IPS-20b (cell line): ENCODE measurements around the gene UNC50.

ENCODE experiments used
- H3K27ac ChIP-seq: one replicate; pipeline ENCODE4 v1.5.1; 2013; ENCODE audit warnings: low read length
- H3K27me3 ChIP-seq: 2 replicates; pipeline ENCODE4 v1.6.1; 2013; ENCODE audit warnings: mild to moderate bottlenecking, low read length, inconsistent platforms; ENCODE audit not compliant: insufficient read depth
- H3K36me3 ChIP-seq: 2 replicates; pipeline ENCODE4 v1.6.1; 2013; ENCODE audit warnings: low read depth, mild to moderate bottlenecking, inconsistent platforms, low read length, moderate library complexity; ENCODE audit not compliant: insufficient read depth
- H3K4me1 ChIP-seq: 2 replicates; pipeline ENCODE4 v1.6.1; 2013; ENCODE audit warnings: mild to moderate bottlenecking, control low read depth, inconsistent platforms, low read length, moderate library complexity; ENCODE audit not compliant: insufficient read depth
- H3K4me3 ChIP-seq: 2 replicates; pipeline ENCODE4 v1.5.1; 2013; ENCODE audit warnings: mild to moderate bottlenecking, low read length, inconsistent platforms
- H3K9ac ChIP-seq: 2 replicates; pipeline ENCODE4 v1.6.1; 2013; ENCODE audit warnings: low read depth, mild to moderate bottlenecking, inconsistent platforms, low read length, moderate library complexity
- H3K9me3 ChIP-seq: 2 replicates; pipeline ENCODE4 v1.6.1; 2013; ENCODE audit warnings: mild to moderate bottlenecking, low read depth, low read length, inconsistent platforms; ENCODE audit not compliant: insufficient read depth

Gene UNC50

DNA sequence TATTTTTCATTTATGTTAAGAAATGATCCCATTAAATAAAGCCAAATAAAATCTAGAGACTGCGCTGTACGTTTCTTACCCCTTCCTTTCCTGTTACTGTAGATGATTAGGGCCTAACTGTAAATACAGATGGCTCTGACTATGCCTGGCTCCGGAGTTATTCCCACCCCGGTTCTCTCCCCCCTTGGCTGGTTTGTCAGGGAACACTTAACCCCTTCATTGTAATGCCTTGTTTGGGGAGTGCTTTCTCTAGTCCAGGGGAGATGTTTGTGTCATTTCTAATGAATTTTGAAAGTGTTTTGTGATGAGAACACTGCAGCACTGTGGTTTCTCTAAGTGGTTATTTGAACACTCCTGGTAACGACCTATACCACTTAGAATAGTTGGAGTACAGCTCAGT is 8.8 kb downstream of the UNC50 start:
- no peak overlapping the region for H3K27ac ChIP-seq
- no peaks in the 10 kb centered on the region for H3K9me3 ChIP-seq
- H3K36me3 ChIP-seq = peaks cover 63% of the 10 kb centered on the region
- no peaks in the 10 kb centered on the region for H3K27me3 ChIP-seq
- H3K4me1 ChIP-seq = no peaks in the 10 kb centered on the region
- no peak overlapping the region for H3K4me3 ChIP-seq
- no peak overlapping the region for H3K9ac ChIP-seq

- Histone ChIP-seq H3K4me3 (no peak overlapping the region), H3K36me3 (peaks cover 1% of the 10 kb centered on the region; the same call in 1 of the 2 replicates), H3K27me3 (no peaks in the 10 kb centered on the region), H3K27ac (no peak overlapping the region), H3K9ac (no peak overlapping the region), H3K9me3 (no peaks in the 10 kb centered on the region), H3K4me1 (no peaks in the 10 kb centered on the region)
Measured at GRCh38 chr2:98623657-98624056, 15.3 kb downstream of the UNC50 start.

DNA sequence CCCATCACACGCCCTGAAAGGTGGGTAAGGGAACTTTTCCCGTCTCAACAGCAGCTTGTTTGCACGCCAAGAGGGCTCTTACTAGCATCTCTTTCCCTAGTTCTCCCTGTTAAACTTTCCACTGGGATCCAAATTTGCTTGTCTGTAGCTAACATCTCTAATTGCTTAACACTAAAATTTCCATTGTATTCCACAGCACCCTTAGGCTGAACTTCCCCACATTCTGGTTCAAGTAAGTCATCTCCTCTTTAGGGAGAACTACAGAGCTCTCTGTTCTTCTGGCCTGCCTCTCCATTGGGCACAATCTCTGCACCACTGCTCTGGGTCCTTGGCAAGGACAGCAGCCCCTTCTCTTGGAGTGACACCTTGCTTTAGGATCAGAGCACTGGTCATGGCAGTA is 24.0 kb downstream of the UNC50 start:
- no peaks in the 10 kb centered on the region for H3K9me3 ChIP-seq
- H3K9ac ChIP-seq = no peak overlapping the region
- H3K36me3 ChIP-seq = no peaks in the 10 kb centered on the region
- H3K27me3 ChIP-seq = no peaks in the 10 kb centered on the region
- no peak overlapping the region for H3K27ac ChIP-seq
- H3K4me3 ChIP-seq = no peak overlapping the region
- no peaks in the 10 kb centered on the region for H3K4me1 ChIP-seq

DNA sequence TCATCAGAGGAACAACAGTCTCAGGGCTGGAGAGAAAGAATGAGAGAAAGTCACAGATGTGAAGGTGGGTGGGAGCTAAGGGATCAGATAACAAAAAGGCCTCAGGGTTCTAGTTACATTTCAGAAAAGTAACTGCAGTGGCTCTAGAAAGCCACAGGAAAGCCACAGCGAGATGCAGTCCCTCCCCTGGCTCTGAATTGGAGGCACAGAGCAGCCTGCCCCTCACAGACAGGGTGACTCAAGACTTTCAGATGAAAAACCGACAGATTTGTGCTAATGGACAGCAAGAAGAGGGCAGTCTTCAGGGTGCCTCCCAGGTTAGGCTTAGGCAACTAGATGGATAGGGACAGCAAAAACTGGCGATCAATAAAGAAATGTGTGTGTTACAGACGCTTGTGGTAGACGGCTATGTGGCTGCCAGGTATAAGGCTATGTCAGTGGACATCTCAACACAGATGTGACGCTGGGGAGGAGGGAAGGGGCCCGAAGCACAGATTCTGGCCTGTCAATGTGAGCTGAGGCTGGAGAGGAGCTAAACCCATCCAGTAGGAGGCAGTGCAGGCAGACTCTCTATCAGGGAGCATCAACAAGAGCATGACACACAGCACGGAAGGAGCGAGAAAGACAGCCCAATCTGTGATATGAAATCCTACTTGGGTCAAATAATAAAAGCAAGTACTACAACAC is 26.2 kb downstream of the UNC50 start:
- no peaks in the 10 kb centered on the region for H3K36me3 ChIP-seq

DNA sequence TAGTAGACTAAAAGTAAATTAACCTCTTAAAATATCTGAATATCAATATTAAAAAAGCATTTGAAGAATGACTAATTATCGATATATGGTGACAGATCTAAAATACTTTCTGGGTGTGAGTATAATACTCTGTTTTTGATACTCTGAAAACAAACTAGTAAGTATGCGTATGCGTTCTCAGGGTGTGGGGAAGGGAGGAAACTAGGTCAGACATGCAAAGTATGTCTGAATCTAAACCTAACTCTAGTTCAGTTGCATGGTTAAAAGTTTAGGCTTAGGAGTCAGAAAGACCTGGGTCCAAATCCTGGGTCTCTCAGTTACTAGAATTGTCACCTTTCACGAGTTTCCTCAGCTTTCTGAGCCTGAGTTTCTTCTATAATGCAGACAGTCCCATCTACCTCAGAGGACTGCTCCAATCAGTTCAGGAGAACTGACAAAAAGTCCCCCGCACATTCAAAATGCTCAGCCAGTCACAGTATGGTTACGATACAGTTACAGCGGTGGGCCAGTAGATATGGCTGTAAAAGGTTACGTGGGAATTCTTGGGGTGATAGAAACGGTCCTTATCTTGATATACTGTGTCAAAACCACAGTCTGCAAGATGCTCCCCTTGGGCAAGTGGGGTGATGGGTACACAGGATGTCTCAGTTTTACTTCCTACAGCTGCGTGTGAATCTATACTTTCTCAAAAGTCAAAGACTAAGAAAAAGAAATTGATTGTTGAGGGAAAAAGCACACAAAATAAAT is 29.2 kb downstream of the UNC50 start:
- H3K27me3 ChIP-seq = no peaks in the 10 kb centered on the region
- no peak overlapping the region for H3K4me3 ChIP-seq
- H3K4me1 ChIP-seq = no peaks in the 10 kb centered on the region
- no peak overlapping the region for H3K27ac ChIP-seq
- no peaks in the 10 kb centered on the region for H3K9me3 ChIP-seq
- no peak overlapping the region for H3K9ac ChIP-seq
- H3K36me3 ChIP-seq = no peaks in the 10 kb centered on the region

More for the DNA sequence above, 26.2 kb downstream of the UNC50 start:
- Histone ChIP-seq H3K9ac (no peak overlapping the region), H3K27ac (no peak overlapping the region), H3K9me3 (no peaks in the 10 kb centered on the region), H3K4me3 (no peak overlapping the region), H3K27me3 (no peaks in the 10 kb centered on the region), H3K4me1 (no peaks in the 10 kb centered on the region)

- Histone ChIP-seq H3K4me1 (peaks cover 4% of the 10 kb centered on the region; the same call in 1 of the 2 replicates), H3K27me3 (no peaks in the 10 kb centered on the region), H3K36me3 (no peaks in the 10 kb centered on the region), H3K27ac (no peak overlapping the region), H3K4me3 (no peak overlapping the region), H3K9ac (no peak overlapping the region), H3K9me3 (no peaks in the 10 kb centered on the region)
Measured at GRCh38 chr2:98643496-98644100, 35.2 kb downstream of the UNC50 start.

DNA sequence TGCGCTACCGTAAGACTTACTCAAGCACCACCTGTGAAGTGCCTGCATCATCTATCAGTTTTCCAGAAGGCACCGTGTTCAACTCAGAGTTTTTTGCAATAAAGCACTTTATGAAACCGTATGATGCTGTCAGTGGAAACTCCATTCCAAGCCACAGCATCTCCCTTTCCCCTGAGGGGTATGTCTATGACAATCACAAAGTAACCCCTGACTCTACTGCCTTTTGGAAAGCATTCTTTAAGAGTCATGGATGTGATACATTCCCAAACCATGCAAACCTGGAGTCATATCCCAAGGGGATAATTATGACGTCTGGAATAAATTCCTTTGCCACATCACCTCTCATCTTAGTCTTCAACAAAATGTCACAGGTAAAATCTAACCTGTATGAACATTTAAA is 39.2 kb downstream of the UNC50 start:
- no peaks in the 10 kb centered on the region for H3K27me3 ChIP-seq
- no peaks in the 10 kb centered on the region for H3K9me3 ChIP-seq
- no peak overlapping the region for H3K9ac ChIP-seq
- H3K36me3 ChIP-seq = no peaks in the 10 kb centered on the region
- no peak overlapping the region for H3K27ac ChIP-seq
- no peak overlapping the region for H3K4me3 ChIP-seq
- peaks cover 4% of the 10 kb centered on the region; the same call in 1 of the 2 replicates for H3K4me1 ChIP-seq

DNA sequence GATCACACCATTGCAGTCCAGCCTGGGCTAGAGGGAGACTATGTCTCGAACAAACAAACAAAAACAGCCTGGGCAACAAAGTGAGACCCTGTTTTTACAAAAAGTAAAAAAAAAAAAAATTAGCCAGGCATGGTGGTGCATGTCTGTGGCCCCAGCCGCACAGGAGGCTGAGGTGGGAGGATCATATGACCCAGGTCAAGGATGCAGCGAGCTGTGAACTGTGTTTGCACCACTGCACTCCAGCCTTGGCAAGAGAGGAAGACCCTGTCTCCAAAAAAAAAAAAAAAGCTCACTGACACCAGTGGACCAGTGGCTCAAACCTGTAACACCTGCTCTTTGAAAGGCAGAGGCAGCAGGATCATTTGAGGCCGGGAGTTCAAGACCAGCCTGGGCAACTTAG is 40.1 kb downstream of the UNC50 start:
- Histone ChIP-seq H3K27me3 (no peaks in the 10 kb centered on the region), H3K9ac (no peak overlapping the region), H3K27ac (no peak overlapping the region), H3K4me3 (no peak overlapping the region), H3K9me3 (no peaks in the 10 kb centered on the region), H3K4me1 (peaks cover 4% of the 10 kb centered on the region; the same call in 1 of the 2 replicates), H3K36me3 (no peaks in the 10 kb centered on the region)

DNA sequence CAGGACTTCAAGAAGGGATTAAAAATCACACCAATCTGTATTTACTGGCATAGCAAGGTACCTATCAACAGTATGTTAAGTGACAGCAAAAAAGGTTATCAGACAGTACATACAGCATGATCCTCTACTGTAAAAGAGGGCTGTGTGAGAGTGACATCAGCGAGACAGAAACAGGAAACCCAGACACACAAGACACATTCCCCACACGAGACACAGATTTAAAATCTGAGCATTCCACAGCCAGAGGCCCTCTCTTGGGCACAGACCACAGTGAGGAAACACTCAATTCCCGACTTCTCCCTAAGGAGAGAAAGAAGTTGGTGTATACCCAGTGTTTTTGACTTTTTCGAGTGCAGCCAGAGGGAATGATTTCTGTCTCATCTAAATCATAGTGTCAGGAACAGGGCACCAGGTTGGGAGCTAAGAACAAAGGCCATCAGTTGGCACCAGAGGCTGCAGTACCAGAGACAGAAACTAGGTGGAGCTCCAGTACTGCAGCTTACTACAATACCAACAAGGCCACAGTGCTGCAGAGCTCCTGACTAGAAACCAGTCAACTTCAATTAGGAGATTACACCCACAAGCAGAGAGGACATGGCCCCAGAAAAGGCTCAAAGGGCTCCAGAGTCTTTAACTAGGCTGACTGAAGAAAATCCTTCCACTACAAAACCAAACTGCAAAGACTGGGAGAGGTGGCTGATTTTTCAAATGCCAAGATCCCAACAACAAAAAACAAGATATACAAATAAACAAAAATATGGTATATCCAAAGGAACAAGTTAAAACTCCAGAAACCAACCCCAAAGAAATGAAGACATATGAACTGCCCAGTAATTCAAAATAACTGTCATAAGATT is 41.0 kb downstream of the UNC50 start:
- no peak overlapping the region for H3K4me3 ChIP-seq
- H3K9me3 ChIP-seq = no peaks in the 10 kb centered on the region
- H3K4me1 ChIP-seq = peaks cover under 1% of the 10 kb centered on the region; the same call in 1 of the 2 replicates
- no peak overlapping the region for H3K27ac ChIP-seq
- no peaks in the 10 kb centered on the region for H3K36me3 ChIP-seq
- H3K9ac ChIP-seq = no peak overlapping the region
- no peaks in the 10 kb centered on the region for H3K27me3 ChIP-seq

GRCh38 chr2:98649992-98650375 is 41.6 kb downstream of the UNC50 start:
- Histone ChIP-seq H3K27ac (no peak overlapping the region), H3K4me3 (no peak overlapping the region), H3K36me3 (no peaks in the 10 kb centered on the region), H3K4me1 (no peaks in the 10 kb centered on the region; the same call in 1 of the 2 replicates), H3K9ac (no peak overlapping the region), H3K9me3 (no peaks in the 10 kb centered on the region), H3K27me3 (no peaks in the 10 kb centered on the region)

- Histone ChIP-seq H3K9ac (no peak overlapping the region), H3K27me3 (no peaks in the 10 kb centered on the region), H3K4me3 (no peak overlapping the region), H3K9me3 (no peaks in the 10 kb centered on the region), H3K4me1 (no peaks in the 10 kb centered on the region), H3K27ac (no peak overlapping the region), H3K36me3 (no peaks in the 10 kb centered on the region)
Measured at GRCh38 chr2:98650998-98651397, 42.6 kb downstream of the UNC50 start.
